Astrocyte (in vitro differentiated cells and primary cell): ENCODE data around the gene CHD5. TPM values are rescaled to one million over a fixed set of nuclear protein-coding genes. Genes with fewer than 3 reads are reported as not detected.

Experiments
- DNase-seq: peaks from one replicate; pipeline ENCODE4 v3.0.0-alpha.2; 2010; ENCODE audit warnings: low read depth
- FAIRE-seq: peaks from 2 replicates; lab custom pipeline; 2011; peaks lifted over from hg19 to GRCh38; lab: Jason Lieb, UNC
- H2AFZ ChIP-seq: 2 replicates; pipeline ENCODE4 v1.6.0; 2012; ENCODE audit warnings: low read depth, low read length, inconsistent platforms
- H3K27ac ChIP-seq: 2 replicates; pipeline ENCODE4 v1.5.1; 2011; ENCODE audit warnings: low read depth, low read length, inconsistent platforms
- H3K27me3 ChIP-seq: 2 replicates; pipeline ENCODE4 v1.6.0; 2011; ENCODE audit warnings: low read length, inconsistent platforms; ENCODE audit not compliant: insufficient read depth
- H3K36me3 ChIP-seq: 2 replicates; pipeline ENCODE4 v1.5.1; 2011; ENCODE audit warnings: low read length, inconsistent platforms; ENCODE audit not compliant: insufficient read depth
- H3K4me1 ChIP-seq: 2 replicates; pipeline ENCODE4 v1.5.1; 2011; ENCODE audit warnings: low read length, inconsistent platforms; ENCODE audit not compliant: insufficient read depth
- H3K4me2 ChIP-seq: 2 replicates; pipeline ENCODE4 v1.6.0; 2012; ENCODE audit warnings: low read length, inconsistent platforms
- H3K4me3 ChIP-seq: 2 replicates; pipeline ENCODE4 v1.5.1; 2011; ENCODE audit warnings: low read depth, mild to moderate bottlenecking, low read length, inconsistent platforms; ENCODE audit not compliant: insufficient read depth
- H3K79me2 ChIP-seq: 2 replicates; pipeline ENCODE4 v1.6.0; 2012; ENCODE audit warnings: mild to moderate bottlenecking, low read length, inconsistent platforms; ENCODE audit not compliant: insufficient read depth
- H3K9ac ChIP-seq: 2 replicates; pipeline ENCODE4 v1.6.0; 2012; ENCODE audit warnings: mild to moderate bottlenecking, low read length, inconsistent platforms
- H3K9me3 ChIP-seq: 2 replicates; pipeline ENCODE4 v1.5.1; 2012; ENCODE audit warnings: low read depth, mild to moderate bottlenecking, low read length, inconsistent platforms; ENCODE audit not compliant: insufficient read depth
- H4K20me1 ChIP-seq: 2 replicates; pipeline ENCODE4 v1.6.0; 2012; ENCODE audit warnings: low read length, inconsistent platforms; ENCODE audit not compliant: insufficient read depth
- H3K27ac Mint-ChIP-seq: one replicate; pipeline ENCODE4 v1.8.0; 2021; ENCODE audit warnings: mild to moderate bottlenecking, mixed read lengths; ENCODE audit not compliant: unreplicated experiment
- H3K27me3 Mint-ChIP-seq: one replicate; pipeline ENCODE4 v1.8.0; 2021; ENCODE audit warnings: low read depth, mixed read lengths; ENCODE audit not compliant: unreplicated experiment
- H3K36me3 Mint-ChIP-seq: one replicate; pipeline ENCODE4 v1.8.0; 2021; ENCODE audit warnings: low read depth, mixed read lengths; ENCODE audit not compliant: unreplicated experiment
- H3K4me1 Mint-ChIP-seq: one replicate; pipeline ENCODE4 v1.8.0; 2021; ENCODE audit warnings: low read depth, mixed read lengths; ENCODE audit not compliant: unreplicated experiment
- H3K4me3 Mint-ChIP-seq: one replicate; pipeline ENCODE4 v1.8.0; 2021; ENCODE audit warnings: mild to moderate bottlenecking, moderate library complexity, mixed read lengths; ENCODE audit not compliant: unreplicated experiment
- H3K9me3 Mint-ChIP-seq: one replicate; pipeline ENCODE4 v1.8.0; 2021; ENCODE audit warnings: mild to moderate bottlenecking, mixed read lengths; ENCODE audit not compliant: unreplicated experiment
- EZH2 ChIP-seq: IDR thresholded peaks from 2 replicates; pipeline ENCODE4 v1.6.1; 2012; ENCODE audit warnings: mild to moderate bottlenecking, low read length, inconsistent platforms; ENCODE audit not compliant: insufficient read depth
- total RNA-seq: library from RNA; stranded (reverse); gene quantifications from 2 replicates; pipeline ENCODE4 v1.2.1, GENCODE V29; 2021
- TF ChIP-seq, protein P1 (sequence below): IDR thresholded peaks from 2 replicates; pipeline ENCODE4 v1.5.1; 2011; ENCODE audit warnings: low read depth, mild to moderate bottlenecking, inconsistent platforms, low read length, moderate library complexity; ENCODE audit not compliant: insufficient read depth

CHD5 gene
- total RNA-seq, 1 donor from 2014 or later: 0.18 TPM

DNA sequence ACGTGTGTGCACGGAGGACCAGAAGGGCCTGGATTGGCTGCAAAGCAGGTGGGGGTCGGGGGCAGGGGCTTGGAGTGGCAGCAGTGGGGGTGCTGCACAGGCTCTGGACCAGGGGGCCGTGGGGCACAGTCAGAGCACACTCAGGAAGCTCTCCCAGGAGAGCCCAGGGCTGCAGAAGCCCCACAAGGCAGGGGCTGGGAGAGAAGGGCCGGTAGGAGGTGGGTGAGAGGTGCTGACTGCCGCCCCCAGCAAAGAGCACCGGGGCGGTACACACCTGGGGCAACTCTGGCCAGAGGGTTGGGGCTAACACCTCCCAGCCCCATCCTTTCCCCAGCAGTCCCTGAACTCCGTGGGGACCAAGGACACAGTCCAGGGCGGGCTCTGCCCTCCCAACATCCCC lies 13.9 kb downstream of the CHD5 start:
- Histone ChIP-seq H4K20me1 (peaks cover 7% of the 10 kb centered on the region), H3K36me3 (no peaks in the 10 kb centered on the region), H3K4me2 (no peak overlapping the region), H3K4me1 (no peaks in the 10 kb centered on the region), H3K9ac (no peak overlapping the region), H3K27me3 (peaks cover 3% of the 10 kb centered on the region), H3K4me3 (no peak overlapping the region), H3K9me3 (no peaks in the 10 kb centered on the region), H2AFZ (no peak overlapping the region), H3K27ac (no peak overlapping the region), H3K79me2 (no peaks in the 10 kb centered on the region)
- Mint-ChIP-seq H3K4me3 (no peak overlapping the region), H3K27me3 (peaks cover 69% of the 10 kb centered on the region), H3K36me3 (no peaks in the 10 kb centered on the region), H3K27ac (no peak overlapping the region), H3K4me1 (no peaks in the 10 kb centered on the region), H3K9me3 (no peaks in the 10 kb centered on the region)
- FAIRE-seq (no peak), DNase-seq (no peak)
- TF ChIP-seq EZH2: no peak
- TF ChIP-seq, protein P1, sequence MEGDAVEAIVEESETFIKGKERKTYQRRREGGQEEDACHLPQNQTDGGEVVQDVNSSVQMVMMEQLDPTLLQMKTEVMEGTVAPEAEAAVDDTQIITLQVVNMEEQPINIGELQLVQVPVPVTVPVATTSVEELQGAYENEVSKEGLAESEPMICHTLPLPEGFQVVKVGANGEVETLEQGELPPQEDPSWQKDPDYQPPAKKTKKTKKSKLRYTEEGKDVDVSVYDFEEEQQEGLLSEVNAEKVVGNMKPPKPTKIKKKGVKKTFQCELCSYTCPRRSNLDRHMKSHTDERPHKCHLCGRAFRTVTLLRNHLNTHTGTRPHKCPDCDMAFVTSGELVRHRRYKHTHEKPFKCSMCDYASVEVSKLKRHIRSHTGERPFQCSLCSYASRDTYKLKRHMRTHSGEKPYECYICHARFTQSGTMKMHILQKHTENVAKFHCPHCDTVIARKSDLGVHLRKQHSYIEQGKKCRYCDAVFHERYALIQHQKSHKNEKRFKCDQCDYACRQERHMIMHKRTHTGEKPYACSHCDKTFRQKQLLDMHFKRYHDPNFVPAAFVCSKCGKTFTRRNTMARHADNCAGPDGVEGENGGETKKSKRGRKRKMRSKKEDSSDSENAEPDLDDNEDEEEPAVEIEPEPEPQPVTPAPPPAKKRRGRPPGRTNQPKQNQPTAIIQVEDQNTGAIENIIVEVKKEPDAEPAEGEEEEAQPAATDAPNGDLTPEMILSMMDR: no peak

DNA sequence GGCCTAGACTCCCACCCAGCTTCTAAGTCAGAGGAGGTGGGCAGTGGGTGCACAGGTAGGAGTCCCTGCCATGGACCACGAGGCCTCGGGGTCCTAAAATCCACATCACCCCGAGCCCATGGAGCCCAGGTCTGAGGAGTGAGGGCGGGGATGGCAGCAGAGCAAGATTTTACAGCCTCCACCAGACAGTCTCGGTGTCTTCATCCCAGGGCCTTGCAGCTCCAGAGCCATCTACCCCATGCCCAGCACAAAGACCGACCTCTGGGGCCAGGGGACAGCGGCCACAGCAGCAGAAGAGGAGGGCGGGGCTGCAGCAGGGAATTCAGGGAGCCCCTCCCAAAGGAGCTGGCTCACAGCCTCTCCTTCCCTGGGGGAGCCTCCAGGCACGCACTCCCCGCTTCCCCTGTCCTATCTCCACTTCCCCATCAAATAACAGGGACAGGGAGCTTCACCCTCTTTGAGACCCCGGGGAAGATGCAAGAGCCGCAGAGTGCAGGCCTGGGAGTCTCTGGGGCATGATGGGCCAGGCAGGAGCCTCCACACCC lies 14.6 kb downstream of the CHD5 start:
- Mint-ChIP-seq H3K9me3 (no peaks in the 10 kb centered on the region), H3K4me3 (no peak overlapping the region), H3K4me1 (no peaks in the 10 kb centered on the region), H3K27me3 (peaks cover 73% of the 10 kb centered on the region), H3K36me3 (no peaks in the 10 kb centered on the region), H3K27ac (no peak overlapping the region)
- Histone ChIP-seq H3K36me3 (no peaks in the 10 kb centered on the region), H3K79me2 (no peaks in the 10 kb centered on the region), H3K4me2 (no peak overlapping the region), H3K4me1 (no peaks in the 10 kb centered on the region), H3K27ac (no peak overlapping the region), H3K9me3 (no peaks in the 10 kb centered on the region), H4K20me1 (peaks cover 7% of the 10 kb centered on the region), H2AFZ (no peak overlapping the region), H3K9ac (no peak overlapping the region), H3K27me3 (peaks cover 6% of the 10 kb centered on the region), H3K4me3 (no peak overlapping the region)
- TF ChIP-seq, protein P1: no peak
- TF ChIP-seq EZH2: no peak
- DNase-seq (no peak), FAIRE-seq (no peak)

DNA sequence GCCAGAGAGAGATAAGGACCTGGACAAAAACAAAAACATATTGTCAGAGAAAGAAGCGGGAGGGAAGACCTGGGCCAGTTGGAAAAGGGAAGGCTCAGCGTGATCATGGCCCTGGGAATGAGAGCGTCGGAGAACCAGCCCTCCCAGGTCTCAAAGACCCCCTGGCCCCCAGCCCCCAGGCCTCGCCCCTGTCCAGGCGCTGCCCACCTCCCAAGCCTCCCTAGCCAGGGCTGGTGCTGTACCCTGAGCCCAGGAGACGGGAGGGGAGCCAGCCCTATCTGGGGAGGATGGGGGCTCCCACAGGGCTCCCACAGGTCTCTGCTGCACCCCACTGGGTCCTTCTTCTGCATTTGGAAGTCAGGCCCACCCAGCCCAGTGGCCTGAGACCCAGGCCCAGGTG lies 15.1 kb downstream of the CHD5 start:
- TF ChIP-seq, protein P1: no peak
- TF ChIP-seq EZH2: no peak
- no peak overlapping the region for H3K27ac Mint-ChIP-seq
- Histone ChIP-seq H3K27ac (no peak overlapping the region), H3K79me2 (no peaks in the 10 kb centered on the region), H3K4me2 (no peak overlapping the region), H4K20me1 (peaks cover 7% of the 10 kb centered on the region), H3K36me3 (no peaks in the 10 kb centered on the region), H2AFZ (no peak overlapping the region), H3K4me3 (no peak overlapping the region), H3K4me1 (no peaks in the 10 kb centered on the region), H3K9ac (no peak overlapping the region), H3K27me3 (peaks cover 6% of the 10 kb centered on the region), H3K9me3 (no peaks in the 10 kb centered on the region)
- FAIRE-seq: no peak
- H3K27me3 Mint-ChIP-seq: peaks cover 75% of the 10 kb centered on the region
- H3K36me3 Mint-ChIP-seq: no peaks in the 10 kb centered on the region
- H3K4me1 Mint-ChIP-seq: no peaks in the 10 kb centered on the region
- H3K9me3 Mint-ChIP-seq: no peaks in the 10 kb centered on the region
- no peak overlapping the region for H3K4me3 Mint-ChIP-seq
- no peak for DNase-seq
